Activated gamma-delta T cell (primary cell): Measurements from ENCODE around the gene TRIM44.
"Not testable (repeated sequence)": the region's sequence is repeated elsewhere in the genome, so short reads cannot be mapped to it uniquely, and the experiment has no call there.

Experiments used
- DNase-seq: peaks from one replicate; lab custom pipeline; 2025; lab: John Stamatoyannopoulos, UW

The TRIM44 gene

GRCh38 chr11:35632301-35632700 lies 30.3 kb upstream of the TRIM44 start:
- DNase-seq = no peak

- DNase-seq = no peak
Measured at GRCh38 chr11:35633827-35634423, 28.6 kb upstream of the TRIM44 start.

- DNase-seq = no peak
Measured at GRCh38 chr11:35635933-35636332, 26.6 kb upstream of the TRIM44 start.

- no peak for DNase-seq
Measured at GRCh38 chr11:35639591-35640179, 22.9 kb upstream of the TRIM44 start.

GRCh38 chr11:35641171-35641897 lies 21.2 kb upstream of the TRIM44 start:
- no peak for DNase-seq

GRCh38 chr11:35641964-35642363 lies 20.6 kb upstream of the TRIM44 start:
- no peak for DNase-seq

GRCh38 chr11:35647421-35648093 lies 15.0 kb upstream of the TRIM44 start:
- DNase-seq = no peak

GRCh38 chr11:35650006-35650405 lies 12.6 kb upstream of the TRIM44 start:
- DNase-seq = no peak

- no peak for DNase-seq
Measured at GRCh38 chr11:35650467-35650866, 12.1 kb upstream of the TRIM44 start.

- DNase-seq = no peak
Measured at GRCh38 chr11:35651263-35651662, 11.3 kb upstream of the TRIM44 start.

- DNase-seq = not testable (repeated sequence)
Measured at GRCh38 chr11:35652786-35653185, 9.8 kb upstream of the TRIM44 start.

GRCh38 chr11:35654711-35655110 lies 7.9 kb upstream of the TRIM44 start:
- DNase-seq = no peak

GRCh38 chr11:35655254-35655653 lies 7.3 kb upstream of the TRIM44 start:
- no peak for DNase-seq

- no peak for DNase-seq
Measured at GRCh38 chr11:35655856-35656255, 6.7 kb upstream of the TRIM44 start.

- no peak for DNase-seq
Measured at GRCh38 chr11:35658020-35658948, 4.3 kb upstream of the TRIM44 start.

GRCh38 chr11:35661534-35661933 lies 1.0 kb upstream of the TRIM44 start:
- DNase-seq = no peak

GRCh38 chr11:35662061-35662648 lies 420 bp upstream of the TRIM44 start:
- DNase-seq = no peak

- no peak for DNase-seq
Measured at GRCh38 chr11:35663408-35663702, 780 bp downstream of the TRIM44 start.

GRCh38 chr11:35664977-35665441 lies 2.4 kb downstream of the TRIM44 start:
- DNase-seq = no peak

GRCh38 chr11:35667257-35667656 lies 4.7 kb downstream of the TRIM44 start:
- no peak for DNase-seq

GRCh38 chr11:35668350-35668749 lies 5.8 kb downstream of the TRIM44 start:
- DNase-seq = not testable (repeated sequence)
